Upper lobe of left lung (tissue), 6 donors: ENCODE data around the gene YIPF4. TPM values are rescaled to one million over a fixed set of nuclear protein-coding genes. Genes with fewer than 3 reads are reported as not detected.

Experiments
- ATAC-seq, 2 donors: fragments of 200-7000 bp; cut with Tn5 transposase; one replicate each; pipeline ENCODE4 v1.9.1; 2022; ENCODE audit warnings: mild to moderate bottlenecking in 2 of 2, moderate library complexity in 2 of 2; ENCODE audit not compliant: low FRiP score in 2 of 2
- DNase-seq, 2 donors: peaks; one replicate each; pipeline ENCODE4 v3.0.0-alpha.2; 2019 to 2020
- H3K27ac ChIP-seq, 4 donors: fragments of 200-600 bp; sonication (generic); one replicate each; pipeline ENCODE4 v1.5.1; 2016 to 2019
- H3K27me3 ChIP-seq, 4 donors: fragments of 200-600 bp; sonication (generic); one replicate each; pipeline ENCODE4 v1.5.1; 2017 to 2019
- H3K36me3 ChIP-seq, 4 donors: fragments of 200-600 bp; sonication (generic); one replicate each; pipeline ENCODE4 v1.5.1; 2016 to 2019
- H3K4me1 ChIP-seq, 4 donors: fragments of 200-600 bp; sonication (generic); one replicate each; pipeline ENCODE4 v1.5.1; 2018 to 2019
- H3K4me3 ChIP-seq, 4 donors: fragments of 200-600 bp; sonication (generic); one replicate each; pipeline ENCODE4 v1.5.1; 2017 to 2019; ENCODE audit warnings: mild to moderate bottlenecking in 2 of 4, moderate library complexity in 1 of 4
- H3K9me3 ChIP-seq, 4 donors: fragments of 200-600 bp; sonication (generic); one replicate each; pipeline ENCODE4 v1.5.1; 2018 to 2019
- EP300 ChIP-seq, 4 donors: sonication (generic); formaldehyde crosslinking; IDR thresholded peaks; one replicate each; pipeline ENCODE4 v1.5.1; 2017; ENCODE audit warnings: antibody characterized with exemption in 4 of 4, control low read depth in 2 of 4
- POLR2A ChIP-seq, 4 donors: fragments of 450-650 bp; IDR thresholded peaks; one replicate each; pipeline ENCODE4 v1.5.1; 2016 to 2017; ENCODE audit warnings: antibody characterized with exemption in 4 of 4, mild to moderate bottlenecking in 2 of 4
- POLR2AphosphoS5 ChIP-seq, 2 donors: sonication (generic); formaldehyde crosslinking; IDR thresholded peaks; one replicate each; pipeline ENCODE4 v1.5.1; 2017; ENCODE audit warnings: antibody characterized with exemption in 2 of 2
- WGBS, 2 donors: methylation state at CpG; one replicate each; pipeline ENCODE4 v1.1.5; 2017 to 2018; 5-methylcytosine and 5-hydroxymethylcytosine counted together
- total RNA-seq, 6 donors: library from RNA; depleted of rRNA in 4 of 6; stranded (reverse); fragments of >200 nt in 4 of 6; gene quantifications; one replicate each; pipeline versions ENCODE4 v1.1.0 to v1.2.1, GENCODE V29; 2016 to 2021
- TF ChIP-seq, protein P1 (sequence below), 6 experiments: fragments of 450-650 bp in 4 of 6; fragments of 200-600 bp in 2 of 6; sonication (generic) in 2 of 6; IDR thresholded peaks; one replicate each; pipeline ENCODE4 v1.5.1; 2016 to 2019; ENCODE audit warnings: antibody characterized with exemption in 6 of 6
- donor health status: DM: no; HTN: no; CAD: no; lungs with moderate emphysema.
- donor health status: DM: no; HTN: yes; CAD: no; lungs with severe emphysema.

Gene YIPF4
- total RNA-seq = 10 to 100 TPM; 13.1 to 46.5 (median 18.9) TPM

GRCh38 chr2:32277674-32278477, at the start of gene YIPF4:
TSS of gene YIPF4 (plus strand) at chr2:32277904. CDS start at chr2:32278156, 252 bp downstream.
- Histone ChIP-seq H3K27me3 (no peaks in the 10 kb centered on the region), H3K27ac (peak within 1 kb of the TSS; percentile 85 to 95 (median 91)), H3K4me3 (peak within 1 kb of the TSS; percentile 81 to 93 (median 86)), H3K4me1 (peaks cover 9 to 38% (median 16%) of the 10 kb centered on the region in 4 donors), H3K9me3 (no peaks in the 10 kb centered on the region), H3K36me3 (peaks cover 0 to 18% (median 8%) of the 10 kb centered on the region in 4 donors)
- DNase-seq (peak; percentile 85 to 91), ATAC-seq (peak; percentile 97 to 100)
- 1 to 2% methylated on average over 22 to 23 of the region's 59 CpGs for WGBS, 2 donors
- TF ChIP-seq POLR2AphosphoS5 (IDR thresholded peaks at IDR 0.05) (peak; percentile 78 to 85), POLR2A (IDR thresholded peaks at IDR 0.05) (peak; percentile 51 to 79 (median 72))
- TF ChIP-seq, protein P1, sequence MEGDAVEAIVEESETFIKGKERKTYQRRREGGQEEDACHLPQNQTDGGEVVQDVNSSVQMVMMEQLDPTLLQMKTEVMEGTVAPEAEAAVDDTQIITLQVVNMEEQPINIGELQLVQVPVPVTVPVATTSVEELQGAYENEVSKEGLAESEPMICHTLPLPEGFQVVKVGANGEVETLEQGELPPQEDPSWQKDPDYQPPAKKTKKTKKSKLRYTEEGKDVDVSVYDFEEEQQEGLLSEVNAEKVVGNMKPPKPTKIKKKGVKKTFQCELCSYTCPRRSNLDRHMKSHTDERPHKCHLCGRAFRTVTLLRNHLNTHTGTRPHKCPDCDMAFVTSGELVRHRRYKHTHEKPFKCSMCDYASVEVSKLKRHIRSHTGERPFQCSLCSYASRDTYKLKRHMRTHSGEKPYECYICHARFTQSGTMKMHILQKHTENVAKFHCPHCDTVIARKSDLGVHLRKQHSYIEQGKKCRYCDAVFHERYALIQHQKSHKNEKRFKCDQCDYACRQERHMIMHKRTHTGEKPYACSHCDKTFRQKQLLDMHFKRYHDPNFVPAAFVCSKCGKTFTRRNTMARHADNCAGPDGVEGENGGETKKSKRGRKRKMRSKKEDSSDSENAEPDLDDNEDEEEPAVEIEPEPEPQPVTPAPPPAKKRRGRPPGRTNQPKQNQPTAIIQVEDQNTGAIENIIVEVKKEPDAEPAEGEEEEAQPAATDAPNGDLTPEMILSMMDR (IDR thresholded peaks at IDR 0.05) = no peak

- TF ChIP-seq POLR2A (IDR thresholded peaks at IDR 0.05) (no peak), EP300 (IDR thresholded peaks at IDR 0.05) (no peak), POLR2AphosphoS5 (IDR thresholded peaks at IDR 0.05) (no peak)
- TF ChIP-seq, protein P1 (IDR thresholded peaks at IDR 0.05) = no peak
- ATAC-seq (no peak), DNase-seq (no peak)
- Histone ChIP-seq H3K27me3 (no peaks in the 10 kb centered on the region), H3K4me3 (no peak overlapping the region), H3K4me1 (no peaks in the 10 kb centered on the region), H3K36me3 (peaks cover 0 to 22% (median 9%) of the 10 kb centered on the region in 4 donors), H3K27ac (no peak overlapping the region), H3K9me3 (no peaks in the 10 kb centered on the region)
- WGBS, 2 donors = 80 to 87% methylated on average over 2 of the region's 2 CpGs
Measured at GRCh38 chr2:32228181-32228580, 49.5 kb upstream of the YIPF4 start.

- no peak for TF ChIP-seq EP300 (IDR thresholded peaks at IDR 0.05)
- H3K4me3 ChIP-seq = no peak overlapping the region
- H3K4me1 ChIP-seq = no peaks in the 10 kb centered on the region
- WGBS, 2 donors = 38 to 44% methylated on average over 1 of the region's 1 CpG
- H3K36me3 ChIP-seq = peaks cover 0 to 13% (median 5%) of the 10 kb centered on the region in 4 donors
- H3K27me3 ChIP-seq = no peaks in the 10 kb centered on the region
- no peak overlapping the region for H3K27ac ChIP-seq
- no peaks in the 10 kb centered on the region for H3K9me3 ChIP-seq
- DNase-seq (no peak), ATAC-seq (no peak)
Measured at GRCh38 chr2:32229635-32230034, 48.1 kb upstream of the YIPF4 start.

- ATAC-seq (no peak), DNase-seq (no peak)
- Histone ChIP-seq H3K9me3 (no peaks in the 10 kb centered on the region), H3K27me3 (no peaks in the 10 kb centered on the region), H3K27ac (no peak overlapping the region), H3K36me3 (no peaks in the 10 kb centered on the region), H3K4me3 (no peak overlapping the region), H3K4me1 (no peaks in the 10 kb centered on the region)
- WGBS, 2 donors = 90 to 92% methylated on average over 4 of the region's 4 CpGs
- TF ChIP-seq, protein P1 (IDR thresholded peaks at IDR 0.05) = no peak
- no peak for TF ChIP-seq POLR2A (IDR thresholded peaks at IDR 0.05)
- TF ChIP-seq EP300 (IDR thresholded peaks at IDR 0.05) = no peak
- no peak for TF ChIP-seq POLR2AphosphoS5 (IDR thresholded peaks at IDR 0.05)
Measured at GRCh38 chr2:32231959-32232358, 45.7 kb upstream of the YIPF4 start.

GRCh38 chr2:32235315-32235714, 42.4 kb upstream of the YIPF4 start:
- Histone ChIP-seq H3K9me3 (no peaks in the 10 kb centered on the region), H3K27ac (no peak overlapping the region), H3K27me3 (no peaks in the 10 kb centered on the region), H3K4me1 (no peaks in the 10 kb centered on the region), H3K36me3 (peaks cover 0 to 9% (median 2%) of the 10 kb centered on the region in 4 donors), H3K4me3 (no peak overlapping the region)
- TF ChIP-seq EP300 (IDR thresholded peaks at IDR 0.05) = no peak
- TF ChIP-seq, protein P1 (IDR thresholded peaks at IDR 0.05) = no peak
- TF ChIP-seq POLR2A (IDR thresholded peaks at IDR 0.05) = no peak
- no peak for TF ChIP-seq POLR2AphosphoS5 (IDR thresholded peaks at IDR 0.05)
- WGBS, 2 donors = 79 to 83% methylated on average over 5 of the region's 5 CpGs
- ATAC-seq (no peak), DNase-seq (no peak)
